Activated CD4-positive, alpha-beta T cell treated with anti-CD3 and anti-CD28 coated beads for 48 hours (primary cell): ENCODE measurements around the gene CLCN4.

ENCODE experiments used
- DNase-seq: peaks from one replicate; pipeline ENCODE4 v3.0.0-alpha.2; 2020

Gene CLCN4

GRCh38 chrX:10133980-10134676 lies 22.6 kb upstream of the CLCN4 start:
- no peak for DNase-seq

- no peak for DNase-seq
These were observed 21.9 kb upstream of the CLCN4 start for GRCh38 chrX:10134921-10135320.

- DNase-seq, result no peak
These were observed 21.0 kb upstream of the CLCN4 start for GRCh38 chrX:10135561-10136399.

GRCh38 chrX:10138726-10139125 lies 18.0 kb upstream of the CLCN4 start:
- no peak for DNase-seq

- no peak for DNase-seq
These were observed 16.5 kb upstream of the CLCN4 start for GRCh38 chrX:10140264-10140663.

GRCh38 chrX:10142041-10142599 lies 14.7 kb upstream of the CLCN4 start:
- no peak for DNase-seq

- no peak for DNase-seq
These were observed 13.4 kb upstream of the CLCN4 start for GRCh38 chrX:10143071-10143983.

GRCh38 chrX:10146346-10146745 lies 10.4 kb upstream of the CLCN4 start:
- no peak for DNase-seq

GRCh38 chrX:10152086-10152485 lies 4.7 kb upstream of the CLCN4 start:
- no peak for DNase-seq

- no peak for DNase-seq
These were observed 1.6 kb upstream of the CLCN4 start for GRCh38 chrX:10155137-10155536.

- DNase-seq, result no peak
These were observed 212 bp downstream of the CLCN4 start for GRCh38 chrX:10157032-10157341.

GRCh38 chrX:10157543-10157942 lies 768 bp downstream of the CLCN4 start:
- no peak for DNase-seq

GRCh38 chrX:10158279-10159144 lies 1.7 kb downstream of the CLCN4 start:
- peak; percentile 28 for DNase-seq

GRCh38 chrX:10159145-10159468 lies 2.3 kb downstream of the CLCN4 start:
- DNase-seq, result no peak

- DNase-seq, result no peak
These were observed 3.4 kb downstream of the CLCN4 start for GRCh38 chrX:10160211-10160610.

- DNase-seq, result no peak
These were observed 6.3 kb downstream of the CLCN4 start for GRCh38 chrX:10163031-10163430.

- DNase-seq, result no peak
These were observed 8.1 kb downstream of the CLCN4 start for GRCh38 chrX:10164879-10165278.

GRCh38 chrX:10165580-10166247 lies 8.9 kb downstream of the CLCN4 start:
- no peak for DNase-seq

- no peak for DNase-seq
These were observed 9.5 kb downstream of the CLCN4 start for GRCh38 chrX:10166248-10166716.

- peak; percentile 32 for DNase-seq
These were observed 10.0 kb downstream of the CLCN4 start for GRCh38 chrX:10166731-10167151.

- no peak for DNase-seq
These were observed 10.8 kb downstream of the CLCN4 start for GRCh38 chrX:10167573-10167972.

- no peak for DNase-seq
These were observed 11.5 kb downstream of the CLCN4 start for GRCh38 chrX:10168226-10168625.
